Immature natural killer cell (primary cell): ENCODE measurements around the gene SLC30A10. TPM values are rescaled to one million over a fixed set of nuclear protein-coding genes. Genes with fewer than 3 reads are reported as not detected.
"Not testable (repeated sequence)": the region's sequence is repeated elsewhere in the genome, so short reads cannot be mapped to it uniquely, and the experiment has no call there.

Experiments used
- DNase-seq, 3 donors: peaks; one replicate each; pipeline ENCODE4 v3.0.0; 2022; ENCODE audit warnings: mixed read lengths in 1 of 3
- H3K27ac Mint-ChIP-seq, 6 donors: one replicate each; pipeline ENCODE4 v1.8.0; 2020; ENCODE audit warnings: mixed read lengths in 6 of 6, mild to moderate bottlenecking in 5 of 6, inconsistent platforms in 4 of 6, moderate library complexity in 3 of 6
- H3K27me3 Mint-ChIP-seq, 3 donors: one replicate each; pipeline ENCODE4 v1.8.0; 2020 to 2021; ENCODE audit warnings: low read depth in 3 of 3, mild to moderate bottlenecking in 3 of 3, mixed read lengths in 3 of 3, moderate library complexity in 3 of 3, inconsistent platforms in 1 of 3
- H3K36me3 Mint-ChIP-seq, 3 donors: one replicate each; pipeline ENCODE4 v1.8.0; 2020; ENCODE audit warnings: mixed read lengths in 3 of 3, inconsistent platforms in 2 of 3, mild to moderate bottlenecking in 2 of 3
- H3K4me1 Mint-ChIP-seq, 2 donors: one replicate each; pipeline ENCODE4 v1.8.0; 2020; ENCODE audit warnings: inconsistent platforms in 2 of 2, mild to moderate bottlenecking in 2 of 2, mixed read lengths in 2 of 2, moderate library complexity in 1 of 2
- H3K4me3 Mint-ChIP-seq, 5 donors: one replicate each; pipeline ENCODE4 v1.8.0; 2020; ENCODE audit warnings: mild to moderate bottlenecking in 5 of 5, mixed read lengths in 5 of 5, inconsistent platforms in 3 of 5, moderate library complexity in 3 of 5
- H3K9me3 Mint-ChIP-seq, 6 donors: one replicate each; pipeline ENCODE4 v1.8.0; 2020; ENCODE audit warnings: mild to moderate bottlenecking in 6 of 6, mixed read lengths in 6 of 6, inconsistent platforms in 4 of 6, moderate library complexity in 3 of 6
- polyA plus RNA-seq, 3 donors: library from polyadenylated mRNA; unstranded; fragments of 300-500 nt; fragmentation: Illumina TruSeq; gene quantifications; one replicate each; pipeline ENCODE4 v1.2.3, GENCODE V29; 2021

Gene SLC30A10
- polyA plus RNA-seq, 3 donors from 2014 or later = not detected

DNA sequence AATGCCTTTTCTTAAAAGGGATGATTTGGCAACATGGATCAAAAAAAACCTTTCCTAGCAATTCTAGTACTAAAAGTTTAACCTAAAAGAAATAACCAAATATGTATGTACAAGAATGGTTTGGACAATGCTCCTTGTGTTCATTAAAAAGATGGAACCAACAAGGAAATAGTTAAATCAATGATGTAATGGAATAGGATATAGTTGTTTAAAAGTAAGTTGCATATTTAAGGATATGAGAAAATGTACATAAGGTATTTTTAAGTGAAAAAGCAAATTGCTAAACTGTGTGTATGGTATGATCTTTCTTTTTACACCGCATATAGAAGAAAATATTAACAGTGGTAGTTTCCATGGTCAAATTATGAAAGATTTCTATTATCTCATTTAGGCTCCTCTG is 12.1 kb downstream of the SLC30A10 start:
- H3K9me3 Mint-ChIP-seq = no peaks in the 10 kb centered on the region
- no peak overlapping the region for H3K4me3 Mint-ChIP-seq
- no peak overlapping the region for H3K27ac Mint-ChIP-seq
- H3K27me3 Mint-ChIP-seq = peaks cover 0 to 4% (median 4%) of the 10 kb centered on the region in 3 donors
- no peak for DNase-seq
- no peaks in the 10 kb centered on the region for H3K4me1 Mint-ChIP-seq
- H3K36me3 Mint-ChIP-seq = no peaks in the 10 kb centered on the region

DNA sequence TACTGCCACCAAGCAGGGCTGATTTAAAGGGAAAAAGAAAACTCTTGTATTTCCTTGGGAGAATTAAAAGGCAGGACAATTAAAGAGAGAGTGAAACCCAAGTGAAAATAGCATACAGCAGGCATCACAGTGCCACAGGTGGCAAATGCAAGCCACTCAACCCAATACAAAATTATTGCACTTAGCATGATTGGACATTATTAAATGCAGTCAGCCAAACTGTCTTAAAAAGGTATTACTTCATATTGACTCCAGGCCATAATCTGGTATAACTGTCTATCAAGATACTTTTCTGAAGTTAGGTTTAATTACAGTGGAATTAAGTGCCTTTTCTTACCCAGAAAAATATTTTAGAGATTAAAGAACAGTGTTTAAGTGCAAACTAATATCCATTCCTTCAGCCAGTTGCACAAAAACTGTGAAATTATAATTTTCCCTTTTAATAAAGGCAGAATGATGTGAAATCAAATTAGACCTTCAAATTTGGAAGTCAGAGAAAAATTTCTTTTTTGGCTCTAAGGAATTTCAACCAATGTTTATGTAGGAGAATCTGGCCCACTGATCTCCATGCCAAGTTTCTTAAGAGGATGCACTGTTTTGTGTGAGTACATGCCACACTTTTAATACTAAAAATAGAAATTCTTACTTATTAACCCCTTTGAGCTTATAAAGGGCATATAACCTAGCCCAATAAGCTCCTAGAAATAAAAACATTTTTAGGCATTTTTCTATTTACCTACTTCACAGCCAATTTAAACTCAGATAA is 15.2 kb downstream of the SLC30A10 start:
- Mint-ChIP-seq H3K9me3 (no peaks in the 10 kb centered on the region), H3K36me3 (no peaks in the 10 kb centered on the region), H3K4me1 (no peaks in the 10 kb centered on the region), H3K4me3 (no peak overlapping the region), H3K27ac (no peak overlapping the region), H3K27me3 (peaks cover 3 to 4% (median 4%) of the 10 kb centered on the region in 3 donors)
- DNase-seq = no peak

DNA sequence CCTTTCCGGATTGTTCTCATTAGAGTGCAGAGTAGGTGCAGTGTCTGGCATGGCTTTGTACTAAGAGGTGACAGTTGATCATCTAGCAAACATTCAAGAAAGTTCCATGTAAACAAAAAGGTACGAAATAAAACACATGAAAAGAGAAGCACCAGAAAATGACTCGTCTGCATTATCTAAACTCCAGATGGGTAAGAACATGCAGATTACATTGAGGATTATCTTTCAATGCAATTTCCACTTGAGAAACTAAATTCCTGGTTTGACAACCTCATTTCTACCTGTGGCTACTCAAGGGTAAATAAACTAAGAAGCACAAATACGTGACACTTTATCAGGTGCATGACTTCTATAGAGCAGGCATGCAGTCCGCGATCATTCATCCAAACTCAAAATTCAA is 17.6 kb downstream of the SLC30A10 start:
- H3K27me3 Mint-ChIP-seq = peaks cover 3 to 4% (median 4%) of the 10 kb centered on the region in 3 donors
- peaks cover 4 to 12% of the 10 kb centered on the region in 2 donors for H3K4me1 Mint-ChIP-seq
- no peak for DNase-seq
- H3K9me3 Mint-ChIP-seq = no peaks in the 10 kb centered on the region
- no peaks in the 10 kb centered on the region for H3K36me3 Mint-ChIP-seq
- H3K4me3 Mint-ChIP-seq = no peak overlapping the region
- no peak overlapping the region for H3K27ac Mint-ChIP-seq

DNA sequence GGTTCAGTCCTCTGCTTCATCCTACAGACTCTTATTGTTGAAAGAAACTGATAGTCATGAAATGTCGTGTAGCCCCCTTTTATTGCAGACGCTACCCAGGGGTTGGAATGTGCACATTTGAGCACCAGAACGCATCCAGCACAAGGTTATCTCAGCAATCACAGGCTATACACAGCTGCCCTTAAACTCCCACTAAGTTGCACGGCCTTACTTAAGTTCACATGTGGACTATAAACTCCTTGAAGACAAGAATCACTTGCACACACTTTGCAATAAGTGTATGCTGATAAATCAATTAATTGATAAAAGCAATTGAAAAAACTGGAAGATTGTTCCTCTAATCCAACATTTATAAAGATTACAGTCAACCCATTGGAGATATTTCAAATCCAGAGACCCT is 18.9 kb downstream of the SLC30A10 start:
- peaks cover 4 to 12% of the 10 kb centered on the region in 2 donors for H3K4me1 Mint-ChIP-seq
- DNase-seq = no peak
- H3K4me3 Mint-ChIP-seq = no peak overlapping the region
- peaks cover 0 to 4% (median 3%) of the 10 kb centered on the region in 3 donors for H3K27me3 Mint-ChIP-seq
- no peaks in the 10 kb centered on the region for H3K36me3 Mint-ChIP-seq
- no peak overlapping the region for H3K27ac Mint-ChIP-seq
- no peaks in the 10 kb centered on the region for H3K9me3 Mint-ChIP-seq

DNA sequence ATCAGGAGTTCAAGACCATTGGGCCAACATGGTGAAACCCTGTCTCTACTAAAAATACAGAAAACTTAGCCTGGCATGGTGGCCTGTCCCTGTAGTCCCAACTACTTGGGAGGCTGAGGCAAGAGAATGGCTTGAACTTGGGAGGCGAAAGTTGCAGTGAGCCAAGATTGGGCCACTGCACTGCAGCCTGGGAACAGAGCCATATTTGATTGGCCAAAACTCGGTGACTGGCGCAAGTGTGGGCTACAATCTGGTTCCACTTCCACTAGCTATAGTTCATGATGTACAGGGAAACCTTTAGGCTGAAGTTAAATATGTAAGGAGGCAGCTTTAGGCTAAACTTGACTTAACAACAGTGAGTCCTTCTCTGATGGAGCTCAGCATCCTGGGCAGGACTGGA is 20.2 kb downstream of the SLC30A10 start:
- no peak for DNase-seq
- peaks cover 0 to 4% (median 3%) of the 10 kb centered on the region in 3 donors for H3K27me3 Mint-ChIP-seq
- H3K9me3 Mint-ChIP-seq = no peaks in the 10 kb centered on the region
- H3K27ac Mint-ChIP-seq = no peak overlapping the region
- H3K36me3 Mint-ChIP-seq = no peaks in the 10 kb centered on the region
- H3K4me1 Mint-ChIP-seq = peaks cover 4 to 12% of the 10 kb centered on the region in 2 donors
- H3K4me3 Mint-ChIP-seq = no peak overlapping the region

DNA sequence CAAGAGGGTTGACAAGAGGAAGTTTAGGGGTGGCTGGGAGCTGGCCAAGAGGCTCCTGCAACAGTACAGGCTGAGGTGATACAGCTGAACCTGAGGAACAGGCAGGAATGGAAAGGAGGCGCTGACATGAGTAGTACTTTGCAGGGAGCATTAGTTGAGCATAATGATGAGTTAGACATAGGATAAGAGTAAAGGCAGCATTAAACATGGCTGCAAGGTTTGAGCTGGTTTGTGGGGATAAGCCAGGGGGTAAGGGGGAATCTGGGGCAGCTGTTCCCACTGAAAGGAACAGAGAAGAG is 20.6 kb downstream of the SLC30A10 start:
- H3K27ac Mint-ChIP-seq = peak overlapping the region in 1 of 6 donors; percentile 25
- H3K4me1 Mint-ChIP-seq = peaks cover 4 to 12% of the 10 kb centered on the region in 2 donors
- H3K36me3 Mint-ChIP-seq = no peaks in the 10 kb centered on the region
- no peak for DNase-seq
- no peaks in the 10 kb centered on the region for H3K9me3 Mint-ChIP-seq
- peaks cover 0 to 4% (median 3%) of the 10 kb centered on the region in 3 donors for H3K27me3 Mint-ChIP-seq
- H3K4me3 Mint-ChIP-seq = no peak overlapping the region

DNA sequence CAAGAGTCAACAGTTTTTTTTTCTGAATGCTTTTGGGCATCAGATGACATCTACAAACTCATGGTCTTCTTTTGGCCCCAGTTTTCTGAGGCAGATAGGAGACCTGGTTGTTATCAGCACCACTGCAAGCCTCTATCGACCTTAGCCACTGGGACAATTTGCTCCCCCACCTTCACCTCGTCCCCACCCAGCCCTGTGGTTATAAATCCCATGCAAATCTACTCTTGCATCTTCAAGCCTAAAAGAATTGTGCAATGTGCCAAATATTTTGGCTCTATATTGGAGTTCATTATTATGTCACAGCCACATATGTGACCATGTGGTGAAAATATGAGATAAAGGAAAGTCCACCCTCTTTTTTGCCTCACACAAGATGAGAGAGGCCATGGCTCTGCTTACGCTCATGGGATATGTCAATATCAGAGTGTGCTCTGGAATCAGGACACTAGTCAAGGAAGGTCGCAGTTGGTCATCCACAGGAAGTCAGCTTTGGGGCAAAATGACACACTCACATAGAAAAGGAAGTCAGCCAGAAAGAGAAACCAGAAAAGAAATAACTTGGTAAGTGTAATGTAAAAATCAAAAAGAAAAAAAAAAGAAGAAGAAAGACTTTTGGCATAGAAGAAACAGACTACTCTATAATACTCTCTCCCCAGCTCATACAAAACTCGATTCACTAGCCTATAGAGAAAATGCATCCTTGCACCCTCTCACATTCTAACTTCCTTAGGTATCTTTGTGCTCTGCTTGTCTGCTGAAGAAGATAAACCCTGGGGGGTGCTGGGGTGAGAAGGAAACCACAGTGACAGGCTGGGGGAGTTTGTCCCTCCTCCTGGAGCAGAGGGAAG is 21.2 kb downstream of the SLC30A10 start:
- no peak for DNase-seq
- Mint-ChIP-seq H3K4me1 (peaks cover 4 to 12% of the 10 kb centered on the region in 2 donors), H3K27me3 (peaks cover 0 to 3% (median 0%) of the 10 kb centered on the region in 3 donors), H3K27ac (peak overlapping the region in 1 of 6 donors; percentile 25), H3K9me3 (no peaks in the 10 kb centered on the region), H3K4me3 (peak overlapping the region in 1 of 5 donors; percentile 11), H3K36me3 (no peaks in the 10 kb centered on the region)

DNA sequence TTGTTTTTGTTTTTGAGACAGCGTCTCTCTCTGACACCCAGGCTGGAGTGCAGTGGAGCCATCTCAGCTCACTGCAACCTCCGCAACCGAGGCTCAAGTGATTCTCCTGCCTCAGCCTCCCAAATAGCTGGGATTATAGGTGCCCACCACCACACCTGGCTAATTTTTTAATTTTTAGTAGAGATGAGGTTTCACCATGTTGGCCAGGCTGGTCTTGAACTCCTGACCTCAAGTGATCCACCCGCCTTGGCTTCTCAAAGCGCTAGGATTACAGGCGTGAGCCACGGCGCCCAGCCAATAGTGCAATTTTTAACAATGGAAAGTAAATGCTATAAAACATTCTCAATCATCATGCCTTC is 21.8 kb downstream of the SLC30A10 start:
- H3K36me3 Mint-ChIP-seq, DNase-seq, H3K27me3 Mint-ChIP-seq, H3K4me3 Mint-ChIP-seq, H3K9me3 Mint-ChIP-seq, H3K27ac Mint-ChIP-seq: not testable (repeated sequence)
- H3K4me1 Mint-ChIP-seq = peaks cover 4 to 12% of the 10 kb centered on the region in 2 donors

DNA sequence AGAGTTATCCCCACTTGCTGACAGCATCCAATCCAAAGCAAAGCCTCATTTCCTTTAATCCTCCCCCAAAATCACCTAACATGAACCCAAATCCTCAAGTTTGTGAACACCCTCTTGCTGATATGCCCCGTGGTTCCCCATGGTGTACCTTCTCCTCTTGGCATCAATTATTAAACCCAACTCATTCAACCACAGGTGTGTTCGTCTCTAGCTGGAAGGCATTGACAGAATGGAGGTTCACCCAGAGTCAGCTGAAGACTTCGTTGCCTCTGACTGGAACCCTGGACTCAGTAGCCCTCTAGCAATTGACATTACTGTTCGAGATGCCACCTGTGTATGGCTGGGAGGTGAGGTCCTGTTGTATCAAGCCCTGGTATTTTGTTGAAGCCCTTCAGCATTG is 22.8 kb downstream of the SLC30A10 start:
- no peak for DNase-seq
- no peak overlapping the region for H3K4me3 Mint-ChIP-seq
- no peak overlapping the region for H3K27ac Mint-ChIP-seq
- no peaks in the 10 kb centered on the region for H3K9me3 Mint-ChIP-seq
- H3K4me1 Mint-ChIP-seq = peaks cover 4 to 12% of the 10 kb centered on the region in 2 donors
- H3K27me3 Mint-ChIP-seq = peaks cover 0 to 3% (median 0%) of the 10 kb centered on the region in 3 donors
- H3K36me3 Mint-ChIP-seq = no peaks in the 10 kb centered on the region

DNA sequence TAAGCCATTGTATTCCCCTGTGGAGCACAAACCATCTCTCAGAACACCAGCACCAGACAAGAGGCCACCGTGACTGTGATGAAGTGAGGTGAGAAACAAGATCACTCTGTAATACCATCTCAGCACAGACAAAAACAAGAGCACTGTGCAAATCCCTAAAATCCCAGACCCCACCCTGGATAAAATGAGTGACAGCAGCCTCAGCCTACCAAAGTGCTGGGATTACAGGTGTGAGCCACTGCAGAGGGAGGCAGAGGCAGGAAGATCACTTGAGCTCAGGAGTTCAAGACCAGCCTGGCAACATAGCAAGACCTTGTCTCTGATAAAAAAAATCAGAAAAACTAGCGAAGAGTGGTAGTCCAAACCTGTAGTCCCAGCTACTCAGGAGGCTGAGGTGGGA is 23.4 kb downstream of the SLC30A10 start:
- Mint-ChIP-seq H3K9me3 (peaks cover 0 to 1% (median 0%) of the 10 kb centered on the region in 6 donors), H3K36me3 (no peaks in the 10 kb centered on the region), H3K4me1 (peaks cover 4 to 12% of the 10 kb centered on the region in 2 donors), H3K27ac (no peak overlapping the region), H3K27me3 (peaks cover 0 to 3% (median 0%) of the 10 kb centered on the region in 3 donors), H3K4me3 (no peak overlapping the region)
- no peak for DNase-seq

DNA sequence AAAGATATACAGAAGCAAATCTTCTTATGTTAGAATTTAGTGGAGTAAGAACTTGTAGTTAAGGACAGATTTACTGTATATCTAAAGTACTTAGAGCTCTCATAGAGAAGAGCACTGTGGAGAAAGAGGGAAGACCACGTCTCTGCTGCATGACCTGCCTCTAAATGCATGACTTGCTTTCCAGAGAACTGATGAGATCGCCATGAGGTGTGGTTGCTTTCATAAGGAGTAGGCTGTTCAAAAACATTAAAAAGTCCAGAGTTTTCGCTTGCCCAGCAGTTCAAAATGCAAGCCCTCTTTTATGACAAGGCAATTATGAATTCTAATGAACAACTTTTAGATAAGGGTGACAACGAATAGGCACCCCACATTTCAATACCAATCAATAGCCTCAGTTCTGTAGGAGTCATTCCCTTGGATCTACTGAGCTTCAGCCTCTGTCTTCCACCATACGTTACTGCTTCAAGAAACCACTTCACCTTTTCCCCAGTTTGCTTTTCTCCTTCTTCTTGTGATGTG is 24.9 kb downstream of the SLC30A10 start:
- no peak for DNase-seq
- Mint-ChIP-seq H3K4me1 (peaks cover 4 to 12% of the 10 kb centered on the region in 2 donors), H3K36me3 (no peaks in the 10 kb centered on the region), H3K4me3 (no peak overlapping the region), H3K27me3 (peaks cover 0 to 2% (median 2%) of the 10 kb centered on the region in 3 donors), H3K9me3 (peaks cover 0 to 5% (median 0%) of the 10 kb centered on the region in 6 donors), H3K27ac (no peak overlapping the region)

DNA sequence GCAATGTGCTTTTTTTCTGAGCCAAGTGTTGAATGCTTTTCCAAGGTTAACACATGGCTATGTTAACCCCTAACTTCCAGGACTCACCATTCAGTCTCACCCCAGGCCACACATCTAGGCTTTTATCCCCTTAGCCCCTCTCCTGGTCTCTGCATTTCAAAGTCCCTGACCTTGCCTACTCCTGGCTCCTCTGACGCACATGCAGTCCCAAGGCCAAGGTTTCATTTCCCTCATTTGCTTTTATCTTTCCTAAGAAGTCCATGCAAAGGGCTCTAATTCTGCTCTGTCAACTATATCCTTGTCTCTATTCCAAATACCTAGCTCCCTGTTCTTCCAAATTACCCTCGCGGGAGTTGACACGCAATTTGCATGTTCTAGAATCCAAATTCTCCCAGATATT is 25.4 kb downstream of the SLC30A10 start:
- peaks cover 0 to 2% (median 2%) of the 10 kb centered on the region in 3 donors for H3K27me3 Mint-ChIP-seq
- no peak overlapping the region for H3K27ac Mint-ChIP-seq
- peaks cover 4 to 11% of the 10 kb centered on the region in 2 donors for H3K4me1 Mint-ChIP-seq
- H3K36me3 Mint-ChIP-seq = no peaks in the 10 kb centered on the region
- H3K4me3 Mint-ChIP-seq = no peak overlapping the region
- DNase-seq = no peak
- peaks cover 0 to 5% (median 0%) of the 10 kb centered on the region in 6 donors for H3K9me3 Mint-ChIP-seq

DNA sequence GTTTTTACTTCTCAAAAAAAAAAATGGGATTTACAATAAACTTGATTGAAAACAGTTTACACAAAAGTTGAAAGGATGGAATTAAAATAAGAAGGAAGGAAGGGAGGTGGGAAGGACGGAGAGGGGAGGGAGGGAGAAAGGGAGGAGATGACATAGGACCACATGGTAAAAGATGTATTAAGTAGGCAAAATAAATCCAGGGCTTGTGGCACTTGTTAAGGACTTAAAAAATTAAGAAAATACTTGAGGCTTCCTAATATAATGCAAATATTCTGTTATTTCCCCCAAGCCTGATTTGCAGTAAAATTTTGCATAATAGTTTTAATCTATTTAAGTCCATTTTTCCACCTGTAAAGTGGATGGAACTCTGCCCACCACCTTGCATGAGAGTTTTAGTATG is 27.5 kb downstream of the SLC30A10 start:
- Mint-ChIP-seq H3K4me1 (no peaks in the 10 kb centered on the region), H3K9me3 (peaks cover 0 to 9% (median 0%) of the 10 kb centered on the region in 6 donors), H3K27ac (no peak overlapping the region), H3K36me3 (no peaks in the 10 kb centered on the region), H3K4me3 (no peak overlapping the region), H3K27me3 (peaks cover 0 to 2% (median 2%) of the 10 kb centered on the region in 3 donors)
- no peak for DNase-seq

DNA sequence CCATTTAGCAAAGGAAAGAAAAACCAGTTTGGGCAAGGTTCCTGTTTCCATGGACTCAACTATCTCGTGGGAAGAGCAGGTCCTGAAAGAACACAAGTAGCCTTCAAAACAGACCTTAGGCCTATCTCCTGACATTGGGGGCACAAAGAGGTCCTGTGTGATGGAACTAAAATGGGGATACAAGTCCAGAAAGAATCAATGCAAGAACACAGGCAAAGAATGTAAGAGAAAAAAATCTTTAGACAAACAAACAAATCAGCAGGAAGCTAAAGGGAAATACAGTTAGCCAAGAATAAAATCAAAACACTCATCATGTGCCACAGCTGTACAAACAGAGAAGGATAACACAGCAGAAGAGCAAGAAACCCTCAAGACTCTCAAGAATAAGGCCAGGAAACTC is 28.2 kb downstream of the SLC30A10 start:
- Mint-ChIP-seq H3K4me3 (no peak overlapping the region), H3K36me3 (no peaks in the 10 kb centered on the region), H3K4me1 (no peaks in the 10 kb centered on the region), H3K27ac (no peak overlapping the region), H3K9me3 (peaks cover 0 to 10% (median 0%) of the 10 kb centered on the region in 6 donors), H3K27me3 (peaks cover 0 to 2% (median 2%) of the 10 kb centered on the region in 3 donors)
- no peak for DNase-seq
